ENCODE data around the gene PLBD2. TPM values are rescaled to one million over a fixed set of nuclear protein-coding genes. Genes with fewer than 3 reads are reported as not detected.
"Not testable (repeated sequence)": the region's sequence is repeated elsewhere in the genome, so short reads cannot be mapped to it uniquely, and the experiment has no call there.

The PLBD2 gene
- total RNA-seq, 4 donors from 2014 or later = 17.0 to 32.4 (median 24.1) TPM

DNA sequence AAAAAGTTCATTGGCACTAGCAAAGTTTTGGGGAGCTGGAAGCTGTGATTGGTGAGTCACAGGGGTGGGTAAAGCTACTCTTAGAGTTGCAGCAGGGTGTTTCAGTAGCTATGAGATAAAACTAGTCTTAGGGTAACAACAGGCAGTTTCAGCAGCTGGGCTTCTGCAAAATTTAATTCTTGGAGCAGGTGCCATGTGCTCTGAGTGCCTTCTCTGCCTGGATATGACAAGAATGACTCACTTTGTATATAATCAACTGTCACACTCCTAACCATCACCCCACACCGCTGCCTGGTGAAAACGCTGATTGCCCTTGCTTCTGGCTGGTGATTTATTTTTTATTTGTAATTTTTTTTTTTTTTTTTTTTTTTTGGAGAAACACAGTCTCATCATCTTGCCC is 10.5 kb upstream of the PLBD2 start:
- no peaks in the 10 kb centered on the region for H3K36me3 ChIP-seq
- no peak for TF ChIP-seq CTCF (IDR thresholded peaks at IDR 0.05)
- TF ChIP-seq POLR2A (IDR thresholded peaks at IDR 0.05) = no peak
- no peak overlapping the region for H3K4me3 ChIP-seq
- H3K4me1 ChIP-seq = no peaks in the 10 kb centered on the region
- no peak for DNase-seq
- no peaks in the 10 kb centered on the region for H3K9me3 ChIP-seq
- no peaks in the 10 kb centered on the region for H3K27me3 ChIP-seq
- no peak overlapping the region for H3K27ac ChIP-seq

- H3K27ac ChIP-seq = no peak overlapping the region
- TF ChIP-seq POLR2A (IDR thresholded peaks at IDR 0.05) = no peak
- TF ChIP-seq CTCF (IDR thresholded peaks at IDR 0.05) = no peak
- no peak overlapping the region for H3K4me3 ChIP-seq
- H3K4me1 ChIP-seq = no peaks in the 10 kb centered on the region
- no peak for DNase-seq
- no peaks in the 10 kb centered on the region for H3K36me3 ChIP-seq
- H3K9me3 ChIP-seq = no peaks in the 10 kb centered on the region
- no peaks in the 10 kb centered on the region for H3K27me3 ChIP-seq
These were observed 9.4 kb upstream of the PLBD2 start for GRCh38 chr12:113348849-113349536.

- DNase-seq = no peak
- Histone ChIP-seq H3K27me3 (no peaks in the 10 kb centered on the region), H3K9me3 (no peaks in the 10 kb centered on the region), H3K36me3 (no peaks in the 10 kb centered on the region), H3K27ac (no peak overlapping the region), H3K4me1 (no peaks in the 10 kb centered on the region), H3K4me3 (no peak overlapping the region)
- no peak for TF ChIP-seq POLR2A (IDR thresholded peaks at IDR 0.05)
- TF ChIP-seq CTCF (IDR thresholded peaks at IDR 0.05) = no peak
These were observed 7.3 kb upstream of the PLBD2 start for GRCh38 chr12:113351089-113351488.

GRCh38 chr12:113354192-113354591 is 4.2 kb upstream of the PLBD2 start:
- not testable (repeated sequence) for H3K4me3 ChIP-seq, H3K27ac ChIP-seq, H3K36me3 ChIP-seq, H3K27me3 ChIP-seq, H3K9me3 ChIP-seq, H3K4me1 ChIP-seq, DNase-seq

DNA sequence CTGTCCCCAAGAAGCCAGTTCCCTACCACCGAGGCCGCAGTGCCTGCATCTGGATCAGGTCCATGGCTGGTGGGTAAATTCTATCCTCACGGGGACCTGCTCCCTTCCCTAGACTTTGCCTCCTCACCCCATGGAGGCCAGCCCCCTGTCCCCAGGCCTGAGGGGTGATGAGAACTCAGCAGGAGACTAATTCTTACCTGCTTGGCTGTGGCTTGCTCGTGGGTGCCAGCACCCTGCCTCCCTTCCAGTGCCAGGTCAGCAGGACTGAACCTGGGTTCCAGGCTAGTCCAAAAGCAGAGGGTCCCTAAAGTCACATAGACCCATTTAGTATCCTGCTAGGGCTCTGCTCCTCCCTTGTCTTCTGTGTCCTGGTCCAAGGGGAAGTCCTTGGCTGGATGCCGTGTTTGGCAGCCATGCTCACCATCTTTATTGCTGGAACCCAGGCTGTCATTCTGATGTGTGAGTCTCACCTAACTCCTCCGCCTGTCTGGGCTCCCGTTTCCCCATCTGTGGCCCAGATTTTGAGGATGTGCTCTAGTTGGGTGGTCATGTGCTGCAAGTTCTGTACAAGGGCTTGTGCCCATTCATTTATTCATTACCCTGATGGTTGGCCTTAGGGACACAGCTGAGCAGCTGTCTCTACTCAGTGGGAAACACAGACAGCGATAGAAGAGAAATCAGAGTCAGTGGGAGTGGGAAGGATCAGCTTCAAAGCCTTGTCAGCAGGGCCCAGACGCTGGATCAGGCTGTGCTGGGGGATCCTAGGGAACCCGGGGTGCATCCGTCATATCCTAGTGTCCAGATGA is 949 bp downstream of the PLBD2 start:
- peak overlapping the region; percentile 75 to 91 (median 85) for H3K27ac ChIP-seq
- peaks cover 0 to 11% (median 0%) of the 10 kb centered on the region in 4 donors for H3K4me1 ChIP-seq
- no peaks in the 10 kb centered on the region for H3K9me3 ChIP-seq
- TF ChIP-seq CTCF (IDR thresholded peaks at IDR 0.05) (no peak), POLR2A (IDR thresholded peaks at IDR 0.05) (no peak)
- no peaks in the 10 kb centered on the region for H3K36me3 ChIP-seq
- H3K4me3 ChIP-seq = peak overlapping the region; percentile 77 to 89 (median 86)
- no peaks in the 10 kb centered on the region for H3K27me3 ChIP-seq
- peak in 1 of 3 donors; percentile 51 for DNase-seq
